HG02884 (cell line): ENCODE data around the gene SAMD11.
"Not testable (repeated sequence)": the region's sequence is repeated elsewhere in the genome, so short reads cannot be mapped to it uniquely, and the experiment has no call there.

Experiments used
- ATAC-seq: cut with Tn5 transposase; IDR thresholded peaks from one replicate; pipeline ENCODE4 v1.9.1; 2021; ENCODE audit warnings: mild to moderate bottlenecking, moderate library complexity; ENCODE audit not compliant: unreplicated experiment

The SAMD11 gene, protein sequence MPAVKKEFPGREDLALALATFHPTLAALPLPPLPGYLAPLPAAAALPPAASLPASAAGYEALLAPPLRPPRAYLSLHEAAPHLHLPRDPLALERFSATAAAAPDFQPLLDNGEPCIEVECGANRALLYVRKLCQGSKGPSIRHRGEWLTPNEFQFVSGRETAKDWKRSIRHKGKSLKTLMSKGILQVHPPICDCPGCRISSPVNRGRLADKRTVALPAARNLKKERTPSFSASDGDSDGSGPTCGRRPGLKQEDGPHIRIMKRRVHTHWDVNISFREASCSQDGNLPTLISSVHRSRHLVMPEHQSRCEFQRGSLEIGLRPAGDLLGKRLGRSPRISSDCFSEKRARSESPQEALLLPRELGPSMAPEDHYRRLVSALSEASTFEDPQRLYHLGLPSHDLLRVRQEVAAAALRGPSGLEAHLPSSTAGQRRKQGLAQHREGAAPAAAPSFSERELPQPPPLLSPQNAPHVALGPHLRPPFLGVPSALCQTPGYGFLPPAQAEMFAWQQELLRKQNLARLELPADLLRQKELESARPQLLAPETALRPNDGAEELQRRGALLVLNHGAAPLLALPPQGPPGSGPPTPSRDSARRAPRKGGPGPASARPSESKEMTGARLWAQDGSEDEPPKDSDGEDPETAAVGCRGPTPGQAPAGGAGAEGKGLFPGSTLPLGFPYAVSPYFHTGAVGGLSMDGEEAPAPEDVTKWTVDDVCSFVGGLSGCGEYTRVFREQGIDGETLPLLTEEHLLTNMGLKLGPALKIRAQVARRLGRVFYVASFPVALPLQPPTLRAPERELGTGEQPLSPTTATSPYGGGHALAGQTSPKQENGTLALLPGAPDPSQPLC

DNA sequence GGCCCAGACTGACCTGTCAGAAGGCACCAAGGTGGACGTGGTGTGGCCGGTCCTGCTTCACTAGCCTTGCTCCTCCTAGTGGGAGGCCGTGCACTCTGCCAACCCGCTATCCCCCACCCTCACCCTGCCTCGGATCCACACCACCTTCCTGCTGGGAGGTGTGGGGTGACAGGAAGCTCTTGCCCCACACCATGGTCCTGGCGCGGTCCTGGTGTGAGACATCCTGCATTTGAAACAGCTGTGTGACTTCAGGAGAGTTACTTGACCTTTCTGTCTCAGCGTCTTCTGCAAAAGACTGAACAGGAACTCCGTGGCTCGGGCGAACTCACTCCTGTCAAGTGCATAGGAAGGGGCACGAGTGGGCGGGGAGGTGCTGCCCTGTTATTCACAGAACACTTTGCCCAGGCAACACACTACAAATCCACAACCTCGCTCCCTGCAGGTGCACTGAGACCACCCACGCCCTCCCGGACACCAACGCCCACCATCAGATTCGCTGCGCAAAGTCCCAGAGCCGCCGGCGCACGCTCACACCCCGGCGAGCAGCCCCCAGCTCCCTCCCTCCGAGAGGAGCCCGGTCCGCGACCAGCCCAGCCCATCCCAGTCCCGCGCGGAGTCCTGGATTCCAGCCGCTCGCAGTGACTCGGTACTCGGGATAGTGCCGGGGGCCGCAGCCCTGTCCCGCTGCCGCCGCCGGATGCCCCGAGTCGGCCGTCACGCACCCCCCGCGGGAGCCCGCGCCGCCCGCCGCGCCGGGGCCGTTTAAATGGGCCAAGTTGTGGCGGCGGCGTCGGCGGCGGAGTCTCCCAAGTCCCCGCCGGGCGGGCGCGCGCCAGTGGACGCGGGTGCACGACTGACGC, at the start of gene SAMD11:
SAMD11 (plus strand) TSS at position 793 of the 860 bp plus-strand sequence. CDS start 509 bp downstream, outside the sequence.
- no peak for ATAC-seq

DNA sequence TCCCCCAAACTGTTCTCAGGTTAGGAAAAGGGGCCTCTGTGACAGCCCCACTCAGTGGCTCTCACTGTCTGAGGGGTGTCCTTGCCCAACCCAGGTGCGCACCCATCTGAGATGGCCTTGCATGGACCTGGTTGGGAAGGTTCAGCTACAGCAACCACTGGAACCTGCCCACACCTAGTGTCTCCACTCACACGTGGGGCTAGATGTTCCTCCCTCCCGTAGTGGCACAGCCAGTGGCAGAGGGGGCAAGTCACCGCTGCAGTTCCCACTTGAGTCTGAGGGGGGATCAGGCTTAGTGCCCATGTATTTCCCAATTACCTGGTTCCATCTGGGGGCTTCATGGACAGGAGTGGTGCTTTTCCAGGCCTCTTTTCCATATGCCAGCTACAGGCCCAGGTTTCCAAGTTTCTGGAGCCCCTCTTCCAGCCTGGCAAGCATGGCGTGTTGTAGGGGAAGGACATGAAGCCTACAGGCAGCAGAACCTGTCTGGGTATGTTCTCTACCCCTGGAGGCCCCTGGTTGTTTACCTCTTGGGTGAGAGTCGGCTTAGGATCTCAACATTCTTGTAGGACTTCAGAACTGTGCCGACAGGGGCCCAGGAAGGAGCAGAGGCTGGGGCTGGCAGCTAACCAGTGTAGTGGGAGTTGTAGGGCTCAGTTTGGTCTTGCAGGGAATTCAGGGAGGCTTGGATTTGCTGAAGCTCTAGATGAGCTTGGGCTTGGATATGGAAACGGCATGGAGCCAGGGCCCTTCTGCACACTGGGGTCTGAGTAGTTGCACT, 47.1 kb upstream of the SAMD11 start:
- not testable (repeated sequence) for ATAC-seq

DNA sequence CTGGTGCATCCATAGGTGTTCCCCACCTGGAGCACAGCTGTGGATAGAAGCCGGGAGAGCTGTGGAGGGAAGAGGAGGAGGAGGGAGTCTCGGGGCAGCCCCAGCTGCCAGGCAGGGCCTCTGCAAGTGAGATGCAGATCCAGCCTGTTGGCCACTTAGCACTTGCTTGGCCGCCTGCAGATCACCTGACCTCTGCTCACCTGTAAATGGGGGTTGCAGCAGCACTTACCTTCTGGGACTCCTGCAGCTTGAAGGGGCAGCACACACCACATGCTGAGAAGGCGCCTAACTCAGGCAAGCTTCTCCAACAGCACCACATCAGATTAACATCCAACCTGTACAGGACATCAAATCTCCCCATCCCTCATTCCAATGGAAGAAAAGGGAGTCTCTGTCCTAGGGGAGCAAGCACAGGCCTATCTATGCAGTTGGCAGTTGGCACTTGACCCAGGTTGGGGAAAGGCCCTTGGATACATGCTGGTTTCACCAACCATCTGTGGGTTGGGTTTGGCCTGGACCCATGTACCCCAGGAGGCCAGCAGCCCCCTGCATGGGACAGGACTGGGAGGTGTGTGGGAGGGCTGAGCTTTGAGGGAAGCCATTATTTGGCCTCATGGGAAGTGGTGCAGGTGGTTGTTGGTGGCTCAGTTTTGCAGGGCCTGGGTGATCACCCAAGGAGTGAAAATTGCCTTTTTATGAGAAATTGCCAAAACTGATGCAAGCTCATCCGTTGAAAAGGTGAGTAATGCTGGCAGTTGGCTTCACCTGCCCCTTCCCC, 46.3 kb upstream of the SAMD11 start:
- ATAC-seq = not testable (repeated sequence)

DNA sequence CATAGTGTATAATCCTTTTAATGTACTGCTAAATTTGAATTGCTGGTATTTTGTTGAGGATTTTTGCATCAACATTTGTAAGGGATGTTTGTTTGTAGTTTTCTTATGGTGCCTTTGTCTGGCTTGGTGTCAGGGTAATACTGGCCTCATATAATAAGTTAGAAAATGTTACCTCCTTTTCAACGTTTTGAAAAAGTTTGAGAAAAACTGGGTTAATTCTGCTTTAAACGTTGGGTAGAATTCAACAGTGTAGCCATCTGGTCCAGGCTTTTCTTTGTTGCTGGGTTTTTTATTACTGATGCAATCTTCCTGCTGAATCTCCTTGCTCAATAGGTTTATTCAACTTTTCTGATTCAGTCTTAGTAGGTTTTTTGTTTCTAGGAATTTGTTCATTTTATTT, 43.2 kb upstream of the SAMD11 start:
- ATAC-seq = not testable (repeated sequence)

DNA sequence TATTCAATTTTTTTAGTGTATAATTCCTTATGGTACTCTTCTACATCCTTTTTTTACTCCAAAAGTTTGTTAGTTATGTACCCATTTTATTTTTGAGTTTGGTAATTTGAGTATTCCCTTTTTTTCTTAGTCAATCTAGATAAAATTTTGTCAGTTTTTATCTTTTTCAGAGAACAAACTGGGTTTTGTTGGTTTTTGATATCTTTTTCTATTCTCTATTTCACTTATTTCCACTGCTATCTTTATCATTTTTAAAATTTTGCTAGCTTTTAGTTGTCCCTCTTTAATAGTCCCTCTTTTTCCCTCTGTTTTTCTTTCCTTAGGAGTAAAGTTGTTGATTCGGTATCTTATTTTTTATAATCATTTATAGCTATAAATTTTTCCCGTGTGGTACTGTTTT, 42.8 kb upstream of the SAMD11 start:
- ATAC-seq = not testable (repeated sequence)

DNA sequence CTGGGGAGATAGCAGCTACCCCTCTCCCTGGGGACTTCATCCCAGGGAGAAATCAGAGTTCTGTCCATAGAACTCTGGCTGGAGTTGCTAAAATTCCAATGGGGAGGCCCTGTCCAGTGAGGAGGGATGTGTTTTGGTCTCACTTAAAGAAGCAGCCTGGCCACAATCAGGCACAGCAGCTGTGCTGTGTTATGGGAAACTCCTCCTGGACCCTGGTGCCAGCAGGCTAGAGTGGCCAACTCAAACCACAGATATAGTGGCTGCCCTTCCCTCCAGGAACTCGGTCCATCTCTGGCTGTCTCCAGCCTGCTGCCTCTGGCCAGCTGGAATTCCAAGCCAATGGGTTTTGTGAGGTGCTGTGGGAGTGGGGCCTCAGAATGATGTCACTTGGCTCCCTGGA, 37.4 kb upstream of the SAMD11 start:
- ATAC-seq = no peak

DNA sequence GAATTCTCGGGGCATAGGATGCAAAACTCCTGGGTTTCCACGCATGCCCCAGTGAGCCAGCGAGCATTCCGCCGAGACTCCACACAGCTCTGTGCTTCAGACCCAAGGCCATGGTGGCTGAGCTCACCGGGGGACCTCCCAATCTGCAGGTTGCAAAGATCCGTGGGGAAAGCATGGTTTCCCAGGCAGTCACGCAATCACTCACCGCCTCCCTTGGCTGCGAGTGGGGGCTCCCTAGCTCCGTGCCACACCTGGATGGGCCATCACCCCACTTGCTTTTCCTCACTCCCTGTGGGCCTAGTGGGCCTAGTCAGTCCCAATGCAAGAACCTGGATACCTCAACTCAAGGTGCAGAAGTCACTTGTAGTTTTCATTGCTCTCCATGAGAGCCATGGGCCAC, 37.0 kb upstream of the SAMD11 start:
- no peak for ATAC-seq

DNA sequence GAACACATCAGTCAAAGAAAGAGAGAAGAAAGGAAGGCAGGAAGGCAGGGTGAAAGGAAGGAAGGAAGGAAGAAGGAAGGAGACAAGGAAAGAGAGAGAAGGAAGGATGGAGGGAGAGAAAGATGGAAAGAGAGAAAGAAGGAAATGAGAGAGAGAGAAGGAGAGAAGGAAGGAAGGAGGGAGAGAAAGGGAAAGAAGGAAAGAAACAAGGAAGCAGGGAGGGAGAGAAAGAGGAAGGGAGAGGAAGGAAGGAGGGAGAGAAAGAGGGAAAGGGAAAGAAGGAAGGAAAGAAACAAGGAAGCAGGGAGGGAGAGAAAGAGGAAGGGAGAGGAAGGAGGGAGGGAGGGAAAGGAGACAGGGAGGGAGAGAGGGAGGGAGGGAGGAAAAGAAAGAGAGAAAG, 35.4 kb upstream of the SAMD11 start:
- ATAC-seq = no peak

DNA sequence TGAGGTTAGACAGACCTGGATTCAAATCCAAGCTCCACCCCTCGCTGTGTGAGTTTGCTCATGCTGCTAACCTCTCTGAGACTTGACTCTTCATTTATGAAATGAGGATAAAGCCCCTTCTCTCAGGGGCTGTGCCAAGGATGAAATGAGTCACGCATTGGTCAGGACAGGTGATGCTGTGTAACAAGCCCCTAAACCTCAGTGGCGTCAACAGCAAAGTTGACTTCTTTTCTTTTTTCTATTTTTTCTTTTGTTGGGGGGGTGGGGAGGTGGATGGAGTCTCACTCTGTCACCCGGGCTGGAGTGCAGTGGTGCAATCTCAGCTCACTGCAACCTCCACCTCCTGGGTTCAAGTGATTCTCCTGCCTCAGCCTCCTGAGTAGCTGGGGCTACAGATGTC, 33.9 kb upstream of the SAMD11 start:
- ATAC-seq = not testable (repeated sequence)

DNA sequence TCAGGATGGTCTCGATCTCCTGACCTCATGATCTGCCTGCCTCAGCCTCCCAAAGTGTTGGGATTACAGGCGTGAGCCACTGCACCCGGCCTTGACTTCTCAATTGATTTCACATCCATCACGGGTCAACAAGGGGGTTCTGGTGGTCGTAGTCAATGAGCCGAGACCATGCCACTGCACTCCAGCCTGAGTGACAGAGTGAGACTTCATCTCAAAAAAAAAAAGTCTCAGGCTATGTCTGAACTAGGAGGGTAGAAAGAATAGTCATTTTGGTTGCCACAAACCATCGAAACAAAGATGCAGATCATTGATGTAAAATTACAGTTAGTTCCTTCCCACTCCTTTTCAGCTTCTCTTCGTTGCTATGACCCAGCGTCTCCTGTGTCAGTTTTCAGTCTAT, 33.5 kb upstream of the SAMD11 start:
- not testable (repeated sequence) for ATAC-seq

DNA sequence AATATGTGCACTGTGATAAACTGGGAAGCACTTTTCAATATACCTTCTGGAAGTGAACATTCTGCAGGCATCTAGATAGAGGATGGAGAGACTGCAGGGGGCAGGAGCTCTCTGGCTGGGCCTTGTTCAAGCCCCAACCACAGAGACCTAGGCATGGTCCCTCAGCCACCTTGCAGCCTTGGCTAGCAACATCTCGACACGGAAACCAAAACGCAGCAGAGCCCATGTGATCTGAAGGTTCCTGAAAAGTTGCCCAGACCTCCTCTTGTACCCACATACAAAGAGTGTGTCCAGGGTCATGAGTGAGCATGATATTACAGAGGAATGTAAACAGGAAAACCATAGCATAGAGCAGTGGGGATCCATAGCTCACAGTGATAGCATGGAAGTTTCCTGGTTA, 33.1 kb upstream of the SAMD11 start:
- no peak for ATAC-seq

DNA sequence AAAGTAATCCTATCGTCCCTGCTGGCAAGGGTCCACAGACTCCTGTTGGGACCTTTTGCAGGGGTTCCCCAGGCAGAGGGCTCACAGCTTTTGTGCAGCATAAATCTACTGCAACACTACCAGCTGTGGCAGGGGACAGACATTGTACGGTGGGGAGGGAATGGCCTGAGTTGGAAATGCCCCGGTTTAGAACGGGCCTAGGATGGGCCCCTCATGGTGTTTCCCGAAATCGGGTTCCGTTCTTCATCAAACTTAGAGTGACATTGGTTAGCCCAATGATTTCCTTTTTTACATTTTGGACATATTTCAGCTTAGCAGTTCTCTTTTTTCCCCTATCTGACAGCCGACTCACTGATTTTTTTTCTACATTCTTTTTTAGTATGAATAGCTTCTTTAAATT, 26.5 kb upstream of the SAMD11 start:
- no peak for ATAC-seq

DNA sequence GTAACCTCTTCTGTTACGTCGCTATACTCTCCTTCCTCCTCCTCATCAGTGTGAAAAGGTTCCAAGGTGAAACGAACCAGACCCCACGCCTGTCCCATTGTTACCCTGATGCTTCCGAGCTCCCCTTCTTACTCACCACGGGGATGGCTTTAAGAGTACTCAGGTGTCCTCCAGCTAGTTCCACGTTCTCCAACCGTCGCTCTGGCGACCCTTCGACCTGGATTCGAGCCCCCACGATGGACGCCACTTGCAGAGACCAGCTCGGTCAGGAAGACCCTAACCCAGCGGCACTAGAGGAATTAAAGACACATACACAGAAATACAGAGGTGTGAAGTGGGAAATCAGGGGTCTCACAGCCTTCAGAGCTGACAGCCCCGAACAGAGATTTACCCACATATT, 25.8 kb upstream of the SAMD11 start:
- ATAC-seq = not testable (repeated sequence)

DNA sequence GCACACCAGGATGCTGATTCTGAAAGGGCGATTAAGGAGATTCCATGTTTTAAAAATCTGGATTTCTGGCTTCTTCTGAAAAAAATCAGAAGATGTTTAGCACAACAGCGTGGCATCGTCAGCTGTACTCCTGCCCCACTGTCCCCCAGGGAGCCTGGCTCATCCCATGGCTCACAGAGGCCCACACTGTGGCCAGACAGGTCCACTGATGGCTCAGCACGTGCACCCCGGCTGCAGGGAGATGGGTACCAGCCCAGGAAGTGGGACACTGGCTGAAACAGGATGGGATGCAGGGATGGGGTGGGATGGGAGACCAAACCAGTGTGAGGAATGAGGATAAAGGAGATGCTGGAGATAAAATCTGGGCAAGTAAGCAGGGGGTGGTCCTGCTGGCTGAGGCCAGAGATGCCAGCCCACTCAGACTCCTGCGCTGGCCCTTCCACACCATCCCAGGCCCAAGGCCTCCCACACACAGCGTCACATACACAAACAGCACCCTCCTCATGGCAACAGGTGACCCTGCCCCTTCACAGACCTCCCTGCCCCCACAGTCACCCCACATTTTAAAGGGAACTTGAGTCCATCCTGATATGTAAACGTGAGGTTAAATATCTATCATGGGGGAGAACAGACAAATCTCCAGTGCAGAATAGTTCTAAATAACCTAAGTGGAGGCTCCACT, 23.9 kb upstream of the SAMD11 start:
- ATAC-seq = no peak

DNA sequence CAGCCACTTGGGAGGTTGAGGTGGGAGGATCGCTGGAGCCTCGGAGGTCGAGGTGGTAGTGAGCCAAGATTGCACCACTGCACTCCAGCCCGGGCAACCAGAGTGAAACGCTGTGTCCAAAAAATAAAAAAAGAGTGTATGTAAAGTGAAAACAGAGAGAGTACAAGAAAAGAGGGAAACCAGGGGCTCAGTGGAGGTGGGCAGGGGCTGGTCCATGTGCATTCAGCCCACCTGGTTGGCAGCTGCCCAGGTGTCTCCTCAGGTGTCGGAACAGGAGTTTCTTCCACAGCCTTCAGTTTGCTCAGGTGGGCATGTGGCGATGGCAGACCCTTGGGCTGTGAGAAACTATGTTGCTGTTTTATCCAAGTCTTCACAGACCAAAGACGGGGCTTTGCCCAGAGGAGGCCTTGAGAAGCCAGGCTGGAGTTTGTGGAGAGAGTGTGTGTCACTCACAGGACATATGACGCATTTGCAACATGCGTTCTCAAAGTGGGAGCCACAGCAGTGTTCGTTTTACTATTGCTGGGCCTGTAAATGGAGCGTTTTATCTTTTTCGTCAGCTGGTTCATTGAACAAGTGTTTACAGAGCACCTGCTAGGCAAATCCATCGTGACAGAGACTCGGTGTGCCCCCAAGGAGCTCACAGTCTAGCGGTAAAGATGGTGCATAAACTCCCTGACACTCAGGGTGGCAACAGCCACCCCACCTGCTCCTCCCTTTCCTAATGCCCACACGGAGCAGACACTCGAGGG, 22.4 kb upstream of the SAMD11 start:
- no peak for ATAC-seq

DNA sequence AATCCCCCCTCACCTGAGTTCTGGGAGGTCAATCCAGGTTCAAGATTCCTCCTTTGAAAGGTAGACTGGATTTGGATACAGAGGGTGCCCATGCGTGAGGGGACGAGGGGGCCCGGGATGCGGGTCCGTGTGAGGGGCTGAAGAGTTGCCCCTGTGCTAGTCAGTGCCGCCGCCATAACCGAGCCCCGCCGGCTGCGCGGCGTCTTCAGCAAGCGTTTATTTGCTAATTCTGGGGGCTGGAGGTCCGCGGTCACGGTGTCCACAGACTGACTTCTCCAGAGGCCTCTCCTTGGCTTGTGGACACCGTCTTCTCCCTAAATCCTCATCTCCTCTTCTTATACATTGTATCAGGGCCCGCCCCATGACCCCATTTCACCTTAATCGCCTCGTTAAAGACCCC, 20.9 kb upstream of the SAMD11 start:
- no peak for ATAC-seq

DNA sequence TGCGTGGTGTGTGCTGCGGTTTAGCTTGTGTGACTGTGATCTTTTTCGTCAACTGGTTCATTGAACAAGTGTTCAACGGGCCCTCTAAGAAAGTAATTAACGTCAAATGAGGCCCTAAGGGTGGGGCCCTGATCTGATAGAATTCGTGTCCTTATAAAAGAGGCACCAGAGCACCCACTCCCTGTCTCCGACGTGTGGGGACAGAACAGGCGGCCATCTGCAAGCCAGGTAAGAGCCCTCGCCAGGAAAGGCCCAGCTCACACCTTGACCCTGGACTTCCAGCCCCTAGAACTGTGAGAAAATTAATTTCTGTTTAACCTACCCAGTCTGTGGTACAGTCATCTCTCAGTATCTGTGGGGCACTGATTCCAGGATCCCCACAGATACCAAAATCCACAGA, 20.4 kb upstream of the SAMD11 start:
- ATAC-seq = no peak

DNA sequence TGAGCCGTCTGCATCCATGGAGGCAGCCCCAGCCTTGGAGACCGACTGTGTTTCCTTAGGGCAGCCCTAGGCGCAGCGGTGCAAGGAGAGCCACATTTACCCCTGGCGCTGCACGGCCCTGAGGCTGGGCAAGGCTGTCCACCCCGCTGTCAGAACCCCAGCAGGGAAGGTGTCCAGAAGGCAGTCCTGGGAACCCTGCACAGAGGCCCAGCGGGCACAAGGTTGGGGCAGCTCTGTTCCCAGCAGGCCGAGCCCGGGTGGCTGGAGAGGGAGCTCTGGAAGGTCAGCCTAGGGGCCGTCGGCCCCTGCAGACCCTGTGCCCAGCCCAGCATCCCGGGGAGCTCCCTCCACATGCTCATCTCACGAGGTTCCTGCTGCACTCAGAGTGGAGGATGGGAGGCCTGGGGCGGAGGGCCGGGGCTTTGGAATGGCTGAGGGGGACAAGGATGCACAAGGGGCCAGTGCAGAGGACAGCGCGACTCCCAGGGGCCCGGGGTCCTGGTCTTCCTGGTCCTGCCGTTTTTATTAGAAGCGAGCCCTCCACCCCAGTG, 19.9 kb upstream of the SAMD11 start:
- ATAC-seq = no peak
